Measurements from ENCODE around the gene TEPSIN. TPM values are rescaled to one million over a fixed set of nuclear protein-coding genes. Genes with fewer than 3 reads are reported as not detected.

TEPSIN gene
- total RNA-seq, 2 donors from 2014 or later = 12.3 to 14.3 TPM

DNA sequence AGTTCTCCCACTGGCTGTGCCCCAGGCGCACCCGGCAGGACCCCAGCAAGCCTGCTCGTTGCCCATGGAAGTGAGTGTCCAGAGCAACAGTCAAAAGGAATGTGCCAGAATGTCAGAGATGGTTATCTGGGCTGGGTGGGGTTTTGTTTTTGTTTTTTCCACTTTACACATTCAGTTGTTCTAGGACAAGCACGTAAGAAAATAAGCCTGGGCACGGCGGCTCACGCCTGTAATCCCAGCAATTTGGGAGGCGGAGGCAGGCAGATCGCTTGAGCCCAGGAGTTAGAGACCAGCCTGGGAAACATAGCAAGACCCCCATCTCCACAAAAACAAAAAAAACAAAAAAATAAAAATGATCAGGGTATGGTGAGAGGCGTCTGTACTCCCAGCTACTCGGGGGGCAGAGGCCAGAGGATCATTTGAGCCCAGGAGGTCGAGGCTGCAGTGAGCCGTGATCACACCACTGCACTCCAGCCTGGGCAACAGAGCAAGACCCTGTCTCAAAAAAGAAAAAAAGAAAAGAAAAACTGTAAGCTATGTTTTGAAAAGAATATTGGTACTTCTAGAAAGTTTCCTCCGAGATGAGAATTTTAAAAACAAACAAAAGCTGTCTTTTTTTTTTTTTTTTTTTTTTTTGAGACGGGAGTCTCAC is 8.6 kb upstream of the TEPSIN start:
- peaks cover 26% of the 10 kb centered on the region for H3K36me3 ChIP-seq
- H3K4me3 ChIP-seq = no peak overlapping the region
- no peaks in the 10 kb centered on the region for H3K9me3 ChIP-seq
- peaks cover 0 to 6% of the 10 kb centered on the region in 2 donors for H3K4me1 ChIP-seq
- H3K27me3 ChIP-seq = no peaks in the 10 kb centered on the region
- no peak for DNase-seq (ENCODE audit: low spot score)
- H3K27ac ChIP-seq = no peak overlapping the region
- TF ChIP-seq, protein P1, sequence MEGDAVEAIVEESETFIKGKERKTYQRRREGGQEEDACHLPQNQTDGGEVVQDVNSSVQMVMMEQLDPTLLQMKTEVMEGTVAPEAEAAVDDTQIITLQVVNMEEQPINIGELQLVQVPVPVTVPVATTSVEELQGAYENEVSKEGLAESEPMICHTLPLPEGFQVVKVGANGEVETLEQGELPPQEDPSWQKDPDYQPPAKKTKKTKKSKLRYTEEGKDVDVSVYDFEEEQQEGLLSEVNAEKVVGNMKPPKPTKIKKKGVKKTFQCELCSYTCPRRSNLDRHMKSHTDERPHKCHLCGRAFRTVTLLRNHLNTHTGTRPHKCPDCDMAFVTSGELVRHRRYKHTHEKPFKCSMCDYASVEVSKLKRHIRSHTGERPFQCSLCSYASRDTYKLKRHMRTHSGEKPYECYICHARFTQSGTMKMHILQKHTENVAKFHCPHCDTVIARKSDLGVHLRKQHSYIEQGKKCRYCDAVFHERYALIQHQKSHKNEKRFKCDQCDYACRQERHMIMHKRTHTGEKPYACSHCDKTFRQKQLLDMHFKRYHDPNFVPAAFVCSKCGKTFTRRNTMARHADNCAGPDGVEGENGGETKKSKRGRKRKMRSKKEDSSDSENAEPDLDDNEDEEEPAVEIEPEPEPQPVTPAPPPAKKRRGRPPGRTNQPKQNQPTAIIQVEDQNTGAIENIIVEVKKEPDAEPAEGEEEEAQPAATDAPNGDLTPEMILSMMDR (IDR thresholded peaks at IDR 0.05) = no peak

DNA sequence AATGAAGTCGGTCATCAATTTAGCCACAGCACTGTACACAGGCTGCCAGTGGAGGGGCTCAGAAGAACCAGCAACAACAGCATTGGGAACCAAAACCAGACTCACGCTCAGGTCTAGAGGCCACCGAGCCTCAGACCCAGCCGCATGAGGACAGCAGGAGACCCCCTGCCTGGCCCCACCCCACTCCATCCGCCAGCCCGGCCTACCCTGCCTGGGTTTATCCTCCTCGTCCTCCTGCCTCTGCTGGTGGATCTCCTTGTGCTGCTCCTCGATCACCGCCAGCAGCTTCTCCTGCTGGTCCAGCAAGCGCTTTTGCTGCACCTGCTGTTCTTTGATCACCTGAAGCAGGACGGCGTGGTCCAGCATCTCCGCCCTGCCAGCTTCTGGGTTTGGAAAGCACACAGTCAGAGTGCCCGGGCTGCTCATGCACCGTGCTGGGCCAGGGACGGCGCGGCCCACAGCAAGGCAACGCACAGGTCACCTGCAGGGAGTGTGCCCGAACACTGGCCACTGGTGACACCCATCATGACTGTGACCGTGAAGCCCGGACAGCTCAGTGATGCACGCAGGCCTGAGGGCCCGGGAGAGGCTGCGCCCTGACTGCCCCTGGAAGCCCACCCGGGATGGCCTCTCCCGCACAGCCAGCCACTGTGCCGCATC is 8.0 kb upstream of the TEPSIN start:
- no peak overlapping the region for H3K27ac ChIP-seq
- DNase-seq (ENCODE audit: low spot score) = no peak
- no peaks in the 10 kb centered on the region for H3K9me3 ChIP-seq
- H3K4me3 ChIP-seq = no peak overlapping the region
- peaks cover 20% of the 10 kb centered on the region for H3K36me3 ChIP-seq
- H3K27me3 ChIP-seq = no peaks in the 10 kb centered on the region
- TF ChIP-seq, protein P1 (IDR thresholded peaks at IDR 0.05) = no peak
- H3K4me1 ChIP-seq = peaks cover 0 to 1% of the 10 kb centered on the region in 2 donors

DNA sequence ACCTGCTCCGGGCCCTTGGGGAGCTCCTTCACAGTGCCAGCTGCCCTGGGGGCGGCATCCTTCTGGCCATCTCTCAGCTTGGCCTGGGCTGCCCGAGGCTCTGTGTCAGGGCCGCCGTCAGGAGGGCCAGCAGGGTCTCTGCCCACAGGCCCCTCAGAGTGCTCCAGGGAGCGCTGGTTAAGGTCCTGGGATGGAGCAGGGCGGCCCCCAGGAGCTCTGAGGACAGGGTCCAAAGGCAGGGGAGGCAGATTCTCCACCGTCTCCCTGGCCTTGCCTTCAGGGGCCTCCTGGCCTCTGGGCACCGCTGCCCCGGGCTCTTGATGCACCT is 7.5 kb upstream of the TEPSIN start:
- TF ChIP-seq, protein P1 (IDR thresholded peaks at IDR 0.05) = no peak
- Histone ChIP-seq H3K27ac (no peak overlapping the region), H3K4me3 (no peak overlapping the region), H3K4me1 (no peaks in the 10 kb centered on the region), H3K9me3 (no peaks in the 10 kb centered on the region), H3K27me3 (no peaks in the 10 kb centered on the region), H3K36me3 (peaks cover 18% of the 10 kb centered on the region)
- DNase-seq (ENCODE audit: low spot score) = no peak

DNA sequence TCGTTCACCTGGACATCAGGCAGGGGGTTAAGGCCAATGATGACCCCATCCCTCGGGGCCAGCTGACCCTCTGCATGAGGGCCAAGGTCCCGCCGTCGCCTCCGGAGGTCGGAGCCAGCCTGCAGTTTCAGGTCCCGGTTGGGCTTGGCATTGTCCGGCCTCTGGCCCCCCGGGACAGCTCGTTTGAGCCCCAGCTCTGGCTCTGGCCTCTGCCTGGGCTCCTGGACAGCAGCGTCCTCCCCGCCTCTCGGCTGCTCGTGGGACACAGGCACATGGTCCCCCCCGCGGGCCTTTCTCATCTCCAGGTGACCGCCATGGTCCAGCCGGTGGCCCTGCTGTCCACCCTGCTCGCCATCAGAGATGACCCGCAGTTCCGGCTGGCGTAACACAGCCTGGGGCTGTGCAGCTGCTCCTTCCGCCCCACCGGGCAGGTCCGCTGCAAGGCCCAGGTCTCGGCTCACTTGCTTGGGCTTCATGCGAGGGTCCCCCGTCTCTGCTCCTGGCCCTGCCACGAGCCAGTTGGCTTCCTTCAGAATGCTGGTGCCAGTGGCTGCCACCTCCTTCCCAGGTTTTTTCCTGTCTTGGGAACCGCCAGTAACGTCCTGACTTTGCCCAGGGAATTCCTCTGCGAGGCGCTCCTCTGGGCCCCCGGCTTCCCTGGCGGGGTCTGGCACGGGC is 6.9 kb upstream of the TEPSIN start:
- DNase-seq (ENCODE audit: low spot score) = no peak
- peaks cover 14% of the 10 kb centered on the region for H3K36me3 ChIP-seq
- no peak overlapping the region for H3K27ac ChIP-seq
- H3K4me3 ChIP-seq = no peak overlapping the region
- peaks cover 0 to 2% of the 10 kb centered on the region in 2 donors for H3K4me1 ChIP-seq
- no peaks in the 10 kb centered on the region for H3K9me3 ChIP-seq
- H3K27me3 ChIP-seq = no peaks in the 10 kb centered on the region
- TF ChIP-seq, protein P1 (IDR thresholded peaks at IDR 0.05) = no peak

DNA sequence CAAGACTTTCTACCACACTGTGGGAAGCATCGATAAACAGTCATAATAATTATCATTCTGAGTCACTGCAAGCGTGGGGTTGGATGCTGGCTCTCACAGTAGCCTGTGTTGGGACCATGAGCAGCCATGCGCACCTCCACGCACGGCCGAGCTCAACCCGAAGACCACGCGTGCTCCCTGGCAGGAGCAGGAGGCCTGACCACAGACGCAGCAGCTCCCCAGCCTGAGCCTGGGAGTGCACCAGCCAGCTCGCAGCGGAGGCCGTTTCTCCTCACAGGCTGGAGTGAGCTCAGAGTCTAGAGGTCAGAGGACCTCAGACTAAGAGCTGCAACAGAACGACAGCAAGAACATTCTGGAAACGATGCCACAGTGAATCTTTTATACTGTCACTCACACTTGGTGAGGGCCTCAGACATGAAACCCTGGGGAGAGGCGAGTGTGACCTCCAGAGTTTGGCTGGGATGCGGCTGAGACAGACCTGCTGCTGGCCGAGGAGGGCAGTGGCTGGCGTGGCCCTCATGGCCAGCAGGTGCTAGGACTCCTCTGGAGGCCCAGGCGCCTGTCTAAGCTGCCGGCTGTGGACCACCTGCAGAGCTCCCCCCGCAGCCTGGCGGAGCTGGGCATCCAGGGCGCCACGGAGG is 6.3 kb upstream of the TEPSIN start:
- Histone ChIP-seq H3K4me3 (no peak overlapping the region), H3K36me3 (peaks cover 7% of the 10 kb centered on the region), H3K27me3 (no peaks in the 10 kb centered on the region), H3K4me1 (peaks cover 0 to 7% of the 10 kb centered on the region in 2 donors), H3K9me3 (no peaks in the 10 kb centered on the region), H3K27ac (no peak overlapping the region)
- TF ChIP-seq, protein P1 (IDR thresholded peaks at IDR 0.05) = no peak
- DNase-seq (ENCODE audit: low spot score) = no peak

All from right atrium auricular region (tissue), 2 donors.